GM19025 (cell line): ENCODE results near the gene FCHSD2.
"Not testable (repeated sequence)": the region's sequence is repeated elsewhere in the genome, so short reads cannot be mapped to it uniquely, and the experiment has no call there.

Experiments
- ATAC-seq: cut with Tn5 transposase; IDR thresholded peaks from one replicate; pipeline ENCODE4 v1.9.1; 2021; ENCODE audit warnings: mild to moderate bottlenecking, low read depth, moderate library complexity; ENCODE audit not compliant: unreplicated experiment

The FCHSD2 gene

GRCh38 chr11:72947229-72947628 is 194.9 kb downstream of the FCHSD2 start:
- ATAC-seq, result no peak

- ATAC-seq, result no peak
Observed at GRCh38 chr11:72943664-72944063, 198.5 kb downstream of the FCHSD2 start.

GRCh38 chr11:72940417-72940816 is 201.7 kb downstream of the FCHSD2 start:
- no peak for ATAC-seq

- ATAC-seq, result no peak
Observed at GRCh38 chr11:72939031-72939430, 203.1 kb downstream of the FCHSD2 start.

- ATAC-seq, result no peak
Observed at GRCh38 chr11:72937439-72937838, 204.7 kb downstream of the FCHSD2 start.

- ATAC-seq, result no peak
Observed at GRCh38 chr11:72935700-72936099, 206.4 kb downstream of the FCHSD2 start.

GRCh38 chr11:72932132-72932570 is 210.0 kb downstream of the FCHSD2 start:
- no peak for ATAC-seq

- ATAC-seq, result no peak
Observed at GRCh38 chr11:72930008-72930407, 212.1 kb downstream of the FCHSD2 start.

- no peak for ATAC-seq
Observed at GRCh38 chr11:72929256-72929655, 212.9 kb downstream of the FCHSD2 start.

- ATAC-seq, result no peak
Observed at GRCh38 chr11:72927380-72927779, 214.7 kb downstream of the FCHSD2 start.

GRCh38 chr11:72926076-72926475 is 216.0 kb downstream of the FCHSD2 start:
- ATAC-seq, result no peak

GRCh38 chr11:72925656-72926055 is 216.5 kb downstream of the FCHSD2 start:
- no peak for ATAC-seq

GRCh38 chr11:72924568-72925190 is 217.4 kb downstream of the FCHSD2 start:
- ATAC-seq, result no peak

- no peak for ATAC-seq
Observed at GRCh38 chr11:72921028-72921716, 220.9 kb downstream of the FCHSD2 start.

- no peak for ATAC-seq
Observed at GRCh38 chr11:72920001-72920400, 222.1 kb downstream of the FCHSD2 start.

GRCh38 chr11:72918851-72919250 is 223.3 kb downstream of the FCHSD2 start:
- ATAC-seq, result no peak

- no peak for ATAC-seq
Observed at GRCh38 chr11:72912253-72912652, 229.9 kb downstream of the FCHSD2 start.

GRCh38 chr11:72909558-72910388 is 232.3 kb downstream of the FCHSD2 start:
- ATAC-seq, result not testable (repeated sequence)

- no peak for ATAC-seq
Observed at GRCh38 chr11:72908032-72908676, 234.0 kb downstream of the FCHSD2 start.

GRCh38 chr11:72904016-72904415 is 238.1 kb downstream of the FCHSD2 start:
- ATAC-seq, result no peak

- no peak for ATAC-seq
Observed at GRCh38 chr11:72901374-72901773, 240.7 kb downstream of the FCHSD2 start.
